ENCODE measurements around the gene GHITM. TPM values are rescaled to one million over a fixed set of nuclear protein-coding genes. Genes with fewer than 3 reads are reported as not detected.

Gene GHITM, protein sequence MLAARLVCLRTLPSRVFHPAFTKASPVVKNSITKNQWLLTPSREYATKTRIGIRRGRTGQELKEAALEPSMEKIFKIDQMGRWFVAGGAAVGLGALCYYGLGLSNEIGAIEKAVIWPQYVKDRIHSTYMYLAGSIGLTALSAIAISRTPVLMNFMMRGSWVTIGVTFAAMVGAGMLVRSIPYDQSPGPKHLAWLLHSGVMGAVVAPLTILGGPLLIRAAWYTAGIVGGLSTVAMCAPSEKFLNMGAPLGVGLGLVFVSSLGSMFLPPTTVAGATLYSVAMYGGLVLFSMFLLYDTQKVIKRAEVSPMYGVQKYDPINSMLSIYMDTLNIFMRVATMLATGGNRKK
- 201 to 216 TPM (median 207 TPM) in 5 replicates for total RNA-seq (2022; extraction: Qiagen RNA extraction)

DNA sequence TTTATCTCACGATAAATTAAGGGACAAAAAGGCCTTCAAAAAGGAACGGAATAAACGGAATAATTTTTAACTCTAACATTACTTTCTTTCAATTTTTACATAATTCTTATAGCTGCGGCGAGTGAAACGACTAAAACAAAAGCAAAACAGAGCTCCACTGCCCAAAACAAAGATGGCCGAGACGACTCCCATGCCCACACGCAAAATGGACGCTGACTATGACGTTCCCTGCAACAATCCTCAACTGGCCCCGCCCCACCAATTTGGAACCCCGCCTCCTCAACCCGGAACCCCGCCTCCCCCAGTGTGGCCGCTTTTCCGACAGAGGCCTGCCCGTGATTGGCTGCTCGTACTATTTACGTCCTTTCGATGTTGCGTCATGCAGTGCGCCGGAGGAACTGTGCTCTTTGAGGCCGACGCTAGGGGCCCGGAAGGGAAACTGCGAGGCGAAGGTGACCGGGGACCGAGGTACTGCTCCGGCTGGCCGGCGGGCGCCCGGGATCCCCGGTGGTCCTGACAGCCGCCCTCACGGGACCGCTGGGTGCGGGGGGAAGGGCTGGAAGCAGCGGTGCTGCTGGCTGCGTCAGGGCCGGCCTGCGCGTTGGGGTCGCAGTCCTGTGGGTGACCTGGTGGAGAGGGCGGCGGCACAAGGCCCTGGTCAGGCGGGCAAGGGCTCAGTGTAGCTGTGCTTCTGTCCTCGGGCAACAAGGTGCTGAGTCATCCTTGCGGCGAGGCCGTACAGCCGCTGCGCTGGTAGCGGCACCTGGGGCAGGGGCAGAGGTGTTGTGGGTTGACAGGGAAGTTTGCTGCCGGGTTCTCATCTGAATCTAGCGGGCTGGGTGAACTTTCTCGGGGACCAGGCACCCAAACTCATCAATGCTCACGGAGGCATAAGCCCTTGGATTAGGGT, at the start of gene GHITM:
GHITM (plus strand) TSS at position 384 of the 910 bp plus-strand sequence. CDS start 1,992 bp downstream, outside the sequence.

DNA sequence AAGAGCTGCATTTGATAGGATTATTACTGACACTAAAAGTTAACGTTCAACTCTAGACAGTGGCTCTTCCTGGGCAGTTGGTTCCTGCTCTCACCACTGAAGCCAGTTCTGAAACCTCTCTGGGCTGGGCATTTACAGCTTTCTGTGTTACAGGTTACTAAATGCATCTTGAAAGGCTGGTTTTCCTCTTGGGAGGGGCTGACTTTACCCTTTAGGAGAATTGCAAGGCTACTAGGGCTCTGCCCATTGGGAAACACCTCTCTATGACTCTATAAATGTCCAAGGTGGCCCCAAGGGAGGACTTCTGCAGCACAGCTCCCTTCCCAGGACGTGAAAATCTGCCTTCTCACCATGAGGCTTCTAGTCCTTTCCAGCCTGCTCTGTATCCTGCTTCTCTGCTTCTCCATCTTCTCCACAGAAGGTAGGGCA, 34.2 kb downstream of the GHITM start, which contains the start of gene GPR15LG:
GPR15LG (plus strand) TSS at position 301 of the 429 bp plus-strand sequence; CDS start at position 352, 51 bp downstream.

DNA sequence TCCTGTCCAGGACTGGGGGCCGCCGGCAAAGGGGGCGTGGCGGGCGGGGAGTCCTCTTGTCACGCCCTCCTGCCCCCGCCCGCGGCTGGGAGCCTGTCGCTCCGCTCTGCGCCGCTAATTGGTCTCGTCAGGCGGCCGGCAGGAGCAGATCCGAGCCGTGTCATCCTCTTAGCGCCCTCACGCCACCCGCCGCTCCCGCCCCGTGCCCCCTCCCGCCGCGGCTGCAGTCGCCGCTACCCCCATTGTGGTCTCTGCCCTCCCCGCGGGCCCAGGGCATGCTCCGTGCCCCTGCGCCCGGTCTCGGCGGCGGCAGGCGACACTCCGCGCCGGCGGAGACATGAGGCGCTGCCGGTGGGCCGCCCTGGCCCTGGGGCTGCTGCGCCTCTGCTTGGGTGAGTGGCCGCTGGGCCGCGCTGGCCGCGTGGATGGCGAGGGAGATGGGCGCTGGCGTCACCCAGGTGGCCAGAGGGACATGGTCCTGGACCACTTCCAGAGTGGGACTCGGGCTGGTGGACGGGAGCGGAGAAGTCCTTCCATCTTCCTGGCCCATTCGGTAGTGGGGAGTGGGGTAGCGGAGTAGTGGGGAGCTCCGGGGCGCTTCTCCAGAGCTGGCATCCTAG, 55.2 kb downstream of the GHITM start, which contains the start of gene CDHR1:
CDHR1 (plus strand) TSS at position 114 of the 620 bp plus-strand sequence; CDS start at position 338, 224 bp downstream.

Other genes with a start within 250 kb of the GHITM start
- not detected in 5 replicates for gene GPR15LG, start 34.3 kb downstream of the GHITM start, total RNA-seq (2022; extraction: Qiagen RNA extraction)
- 0.05 to 0.19 TPM (median 0.13 TPM) in 4 of 5 replicates, not detected in the other for gene CDHR1, start 55.0 kb downstream of the GHITM start, total RNA-seq (2022; extraction: Qiagen RNA extraction)
- not detected in 5 replicates for gene LRIT2, start 86.0 kb downstream of the GHITM start, total RNA-seq (2022; extraction: Qiagen RNA extraction)
- not detected in 5 replicates for gene LRIT1, start 102.0 kb downstream of the GHITM start, total RNA-seq (2022; extraction: Qiagen RNA extraction)
- gene RGR, start 105.5 kb downstream of the GHITM start, total RNA-seq (2022; extraction: Qiagen RNA extraction), result not detected in 5 replicates
- gene CCSER2, start 189.1 kb downstream of the GHITM start, total RNA-seq (2022; extraction: Qiagen RNA extraction), result 8.5 to 12.1 TPM (median 10.4 TPM) in 5 replicates